Right lobe of liver (tissue), 6 donors: ENCODE data around the gene LAMB1. TPM values are rescaled to one million over a fixed set of nuclear protein-coding genes. Genes with fewer than 3 reads are reported as not detected.

Source experiments
- ATAC-seq, 4 donors: fragments of 200-7000 bp; cut with Tn5 transposase; one replicate each; pipeline ENCODE4 v1.9.1; 2020; ENCODE audit warnings: mild to moderate bottlenecking in 4 of 4, moderate library complexity in 4 of 4
- DNase-seq, 3 donors: peaks; one replicate each; pipeline ENCODE4 v3.0.0-alpha.2; 2020
- H3K27ac ChIP-seq, 3 donors: fragments of 200-600 bp; one replicate each; pipeline ENCODE4 v1.8.0; 2022
- H3K27me3 ChIP-seq, 2 donors: fragments of 200-600 bp; one replicate each; pipeline ENCODE4 v1.8.0; 2022
- H3K36me3 ChIP-seq, 4 donors: fragments of 200-600 bp; sonication (generic) in 1 of 4; one replicate each; pipeline versions ENCODE4 v1.5.1 to v1.8.0; 2017 to 2022; ENCODE audit warnings: control low read depth in 1 of 4
- H3K4me1 ChIP-seq, 4 donors: fragments of 200-600 bp; sonication (generic) in 1 of 4; one replicate each; pipeline versions ENCODE4 v1.5.1 to v1.8.0; 2017 to 2022; ENCODE audit warnings: control low read depth in 1 of 4
- H3K4me3 ChIP-seq, 3 donors: fragments of 200-600 bp; one replicate each; pipeline ENCODE4 v1.8.0; 2022
- H3K9me3 ChIP-seq, 4 donors: fragments of 200-600 bp; sonication (generic) in 1 of 4; one replicate each; pipeline versions ENCODE4 v1.5.1 to v1.8.0; 2017 to 2022; ENCODE audit warnings: control low read depth in 1 of 4
- POLR2A ChIP-seq: fragments of 450-650 bp; IDR thresholded peaks from one replicate; pipeline ENCODE4 v1.6.1; 2017; ENCODE audit warnings: antibody characterized with exemption, mild to moderate bottlenecking
- WGBS: methylation state at CpG from one replicate; pipeline ENCODE4 v1.1.6; 2018; ENCODE audit warnings: low coverage, low lambda C conversion rate; ENCODE audit not compliant: insufficient coverage; ENCODE audit errors: missing lambda C conversion rate; 5-methylcytosine and 5-hydroxymethylcytosine counted together
- intact Hi-C, 2 donors: fragments of 100-400 bp; cut with DNase I; formaldehyde crosslinking; loops; one replicate each; pipeline versions ENCODE4 v1.11.2 to v1.14.1; 2022
- total RNA-seq, 6 experiments: library from RNA; depleted of rRNA in 2 of 6; stranded (reverse); fragments of >200 nt in 2 of 6; fragmentation: NEBNext Ultra II Directional in 3 of 6; extraction: Animal tissue kit (Norgen Biotek cat#: 25700) in 3 of 6; gene quantifications; one replicate each; pipeline versions ENCODE4 v1.1.0 to v1.2.4, GENCODE V29; 2016 to 2023
- TF ChIP-seq, protein P1 (sequence below), 4 donors: fragments of 200-600 bp in 3 of 4; fragments of 450-650 bp in 1 of 4; IDR thresholded peaks; one replicate each; pipeline versions ENCODE4 v1.5.1 to v1.8.0; 2016 to 2022; ENCODE audit warnings: antibody characterized with exemption in 4 of 4, mild to moderate bottlenecking in 2 of 4
- donor health status: DM: no; HTN: yes; CAD: no.
- donor health status: DM: no; HTN: no; CAD: no.
- donor health status: DM: no; HTN: no; CAD: no.
- donor health status: DM: no; HTN: yes; CAD: no.
- donor health status: DM: no; HTN: yes; CAD: no.

The LAMB1 gene
- total RNA-seq, 6 experiments from 2014 or later: 14.9 to 61.0 (median 28.9) TPM

DNA sequence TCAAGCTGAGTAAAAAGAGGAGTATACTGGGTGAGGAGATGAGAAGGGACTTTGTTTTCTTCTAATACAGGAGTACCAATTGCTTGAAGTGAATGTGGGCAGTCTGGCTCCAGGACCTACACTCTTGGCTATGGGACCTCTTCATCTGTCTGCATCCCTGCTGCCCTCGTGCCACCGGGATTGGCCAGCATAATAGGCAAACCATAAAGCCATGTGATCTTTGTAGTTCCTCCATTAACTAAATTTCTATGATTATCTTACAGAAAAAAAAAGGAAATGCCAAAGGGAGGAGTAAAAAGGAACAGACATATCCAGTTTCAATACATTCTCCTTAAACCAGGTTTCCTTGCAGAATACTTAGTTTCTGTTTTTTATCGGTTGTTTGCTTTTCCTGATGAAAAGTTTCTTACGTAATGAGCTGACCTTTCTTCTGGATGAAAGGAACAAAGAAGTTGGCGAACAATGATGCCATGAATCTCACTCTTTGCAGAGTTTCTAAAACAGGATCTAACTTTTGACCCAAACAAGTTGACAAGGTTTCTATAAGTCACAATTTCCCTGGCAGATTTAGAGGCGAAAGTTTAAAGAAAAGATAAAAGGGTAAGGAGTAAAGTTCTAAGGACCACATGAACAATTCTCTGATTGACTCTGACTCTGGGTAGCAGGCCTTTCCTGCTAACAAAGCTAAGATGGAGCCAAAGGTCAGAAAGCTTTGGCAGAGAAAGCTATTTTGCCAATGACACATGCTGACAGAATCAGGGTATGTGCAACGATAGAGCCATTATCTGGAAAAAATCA is 54.1 kb downstream of the LAMB1 start:
- 26% methylated on average over 7 of the region's 7 CpGs for WGBS
- ATAC-seq (peak; percentile 80 to 93 (median 86)), DNase-seq (no peak)

DNA sequence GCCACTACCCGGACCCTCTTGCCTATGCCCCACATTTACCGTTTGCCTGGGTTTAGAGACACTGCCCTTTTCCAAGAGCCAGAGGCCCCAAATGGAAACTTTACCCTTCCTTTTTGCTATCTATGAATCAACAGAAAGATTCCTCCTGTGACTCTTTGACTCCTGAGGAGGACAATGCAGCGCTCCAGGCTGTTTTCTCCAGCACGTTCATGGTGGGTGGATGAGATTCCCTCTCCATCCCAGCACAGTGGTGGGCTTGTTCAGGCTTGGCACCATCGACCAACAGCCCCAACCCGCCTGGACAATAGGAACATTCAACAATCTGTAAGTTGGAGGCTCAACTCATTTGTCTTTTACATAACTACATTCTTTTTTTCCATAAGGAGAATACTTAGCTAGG is 56.1 kb downstream of the LAMB1 start:
- H3K36me3 ChIP-seq: peaks cover 0 to 5% (median 0%) of the 10 kb centered on the region in 4 donors
- WGBS: 76% methylated on average over 4 of the region's 6 CpGs
- TF ChIP-seq, protein P1, sequence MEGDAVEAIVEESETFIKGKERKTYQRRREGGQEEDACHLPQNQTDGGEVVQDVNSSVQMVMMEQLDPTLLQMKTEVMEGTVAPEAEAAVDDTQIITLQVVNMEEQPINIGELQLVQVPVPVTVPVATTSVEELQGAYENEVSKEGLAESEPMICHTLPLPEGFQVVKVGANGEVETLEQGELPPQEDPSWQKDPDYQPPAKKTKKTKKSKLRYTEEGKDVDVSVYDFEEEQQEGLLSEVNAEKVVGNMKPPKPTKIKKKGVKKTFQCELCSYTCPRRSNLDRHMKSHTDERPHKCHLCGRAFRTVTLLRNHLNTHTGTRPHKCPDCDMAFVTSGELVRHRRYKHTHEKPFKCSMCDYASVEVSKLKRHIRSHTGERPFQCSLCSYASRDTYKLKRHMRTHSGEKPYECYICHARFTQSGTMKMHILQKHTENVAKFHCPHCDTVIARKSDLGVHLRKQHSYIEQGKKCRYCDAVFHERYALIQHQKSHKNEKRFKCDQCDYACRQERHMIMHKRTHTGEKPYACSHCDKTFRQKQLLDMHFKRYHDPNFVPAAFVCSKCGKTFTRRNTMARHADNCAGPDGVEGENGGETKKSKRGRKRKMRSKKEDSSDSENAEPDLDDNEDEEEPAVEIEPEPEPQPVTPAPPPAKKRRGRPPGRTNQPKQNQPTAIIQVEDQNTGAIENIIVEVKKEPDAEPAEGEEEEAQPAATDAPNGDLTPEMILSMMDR (IDR thresholded peaks at IDR 0.05): no peak
- no peak for TF ChIP-seq POLR2A
- H3K4me1 ChIP-seq: peaks cover 0 to 17% (median 3%) of the 10 kb centered on the region in 4 donors
- intact Hi-C loops: no loop called here
- H3K27me3 ChIP-seq: no peaks in the 10 kb centered on the region
- ATAC-seq: no peak
- H3K9me3 ChIP-seq: no peaks in the 10 kb centered on the region
- no peak overlapping the region for H3K27ac ChIP-seq
- DNase-seq: no peak
- H3K4me3 ChIP-seq: no peak overlapping the region

More for the DNA sequence above, 54.1 kb downstream of the LAMB1 start:
- no peak overlapping the region for H3K27ac ChIP-seq
- no peaks in the 10 kb centered on the region for H3K9me3 ChIP-seq
- TF ChIP-seq, protein P1 (IDR thresholded peaks at IDR 0.05): no peak
- TF ChIP-seq POLR2A: no peak
- peaks cover 0 to 17% (median 3%) of the 10 kb centered on the region in 4 donors for H3K4me1 ChIP-seq
- no peak overlapping the region for H3K4me3 ChIP-seq
- no peaks in the 10 kb centered on the region for H3K27me3 ChIP-seq
- intact Hi-C loops: no loop called here
- peaks cover 0 to 12% (median 0%) of the 10 kb centered on the region in 4 donors for H3K36me3 ChIP-seq

DNA sequence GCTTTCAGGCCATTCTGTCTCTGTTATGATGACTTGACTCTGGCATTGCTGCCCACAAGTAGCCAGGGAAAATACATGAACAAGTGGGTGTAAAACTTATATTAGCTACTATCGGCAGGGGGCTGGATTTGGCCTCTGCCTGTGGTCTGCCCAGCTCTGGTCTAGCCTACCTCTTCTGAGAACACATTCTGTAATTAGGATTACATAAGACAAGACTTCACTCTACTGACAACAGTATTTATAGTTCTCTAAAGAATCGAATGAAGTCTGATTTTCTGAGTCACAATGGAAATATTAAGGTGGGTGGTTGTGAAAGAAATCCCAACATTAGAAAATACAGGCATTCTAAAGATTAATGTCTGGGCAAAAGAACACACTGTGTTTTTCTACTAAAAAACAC is 56.5 kb downstream of the LAMB1 start:
- H3K4me3 ChIP-seq: no peak overlapping the region
- peaks cover 0 to 17% (median 3%) of the 10 kb centered on the region in 4 donors for H3K4me1 ChIP-seq
- H3K36me3 ChIP-seq: peaks cover 0 to 5% (median 0%) of the 10 kb centered on the region in 4 donors
- intact Hi-C loops: no loop called here
- H3K27me3 ChIP-seq: no peaks in the 10 kb centered on the region
- DNase-seq (no peak), ATAC-seq (no peak)
- WGBS: 78% methylated on average over 2 of the region's 2 CpGs
- no peaks in the 10 kb centered on the region for H3K9me3 ChIP-seq
- TF ChIP-seq, protein P1 (IDR thresholded peaks at IDR 0.05): no peak
- TF ChIP-seq POLR2A: no peak
- no peak overlapping the region for H3K27ac ChIP-seq

DNA sequence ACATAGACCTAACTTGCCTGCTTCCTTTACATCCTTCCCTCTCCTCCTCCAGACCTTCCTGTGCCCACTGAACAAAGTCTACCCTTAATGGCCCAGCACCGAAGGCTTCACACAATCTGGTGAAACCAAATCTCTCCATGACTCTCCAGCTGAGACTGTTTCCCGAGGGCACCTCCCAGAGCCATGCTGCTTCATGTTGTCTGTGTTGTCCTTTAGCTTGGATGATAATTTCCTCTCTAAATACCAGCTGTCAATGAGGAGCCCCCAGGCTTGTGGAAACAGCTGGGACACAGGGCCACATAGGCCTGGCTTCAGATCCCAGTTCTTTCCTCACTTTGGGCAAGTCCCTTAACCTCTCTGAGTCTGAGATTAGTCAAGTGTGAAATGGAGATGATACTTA is 57.6 kb downstream of the LAMB1 start:
- Histone ChIP-seq H3K27me3 (no peaks in the 10 kb centered on the region), H3K9me3 (no peaks in the 10 kb centered on the region), H3K36me3 (peaks cover 0 to 5% (median 0%) of the 10 kb centered on the region in 4 donors), H3K4me1 (peaks cover 0 to 17% (median 3%) of the 10 kb centered on the region in 4 donors), H3K4me3 (no peak overlapping the region), H3K27ac (no peak overlapping the region)
- ATAC-seq (no peak), DNase-seq (no peak)
- TF ChIP-seq POLR2A: no peak
- TF ChIP-seq, protein P1 (IDR thresholded peaks at IDR 0.05): no peak
- intact Hi-C loops: no loop called here
- 76% methylated on average over 2 of the region's 2 CpGs for WGBS
